Caco-2 (cell line): Measurements from ENCODE around the gene LRIT1. TPM values are rescaled to one million over a fixed set of nuclear protein-coding genes. Genes with fewer than 3 reads are reported as not detected.
A peak's percentile ranks its signal among the peaks of the same experiment; 100 is the strongest.

Source experiments
- BruUV-seq: library from RNA; stranded (reverse); fragments of 400-500 nt; replicated peaks from 2 replicates; lab custom pipeline; 2021; lab: Mats Ljungman, UMichigan
- CTCF ChIA-PET: fragments of 300-600 bp; sonication (Branson Sonifier 250); formaldehyde crosslinking; loops from one replicate; lab custom pipeline; 2022; ENCODE audit warnings: antibody characterized with exemption; lab: Charles Lee
- POLR2A ChIA-PET: fragments of 300-600 bp; sonication (Branson Sonifier 250); formaldehyde crosslinking; loops from one replicate; lab custom pipeline; 2022; ENCODE audit warnings: antibody characterized with exemption; lab: Charles Lee
- DNase-seq, 2 experiments: peaks; one replicate each; pipeline versions ENCODE4 v3.0.0 to v3.0.0-alpha.2; 2020 to 2022
- H3K27me3 ChIP-seq: replicated peaks from 2 replicates; pipeline ENCODE4 v1.6.0; 2011; ENCODE audit warnings: low read length; ENCODE audit not compliant: control insufficient read depth, insufficient read depth
- H3K36me3 ChIP-seq: 2 replicates; pipeline ENCODE4 v1.5.1; 2011; ENCODE audit warnings: low read length; ENCODE audit not compliant: control insufficient read depth, insufficient read depth
- H3K4me1 ChIP-seq: fragments of 250-450 bp; sonication (Bioruptor Pico); 2 replicates; pipeline ENCODE4 v1.5.1; 2020; ENCODE audit warnings: mild to moderate bottlenecking
- H3K4me3 ChIP-seq: 2 replicates; pipeline ENCODE4 v1.5.1; 2011; ENCODE audit warnings: low read depth, mild to moderate bottlenecking, control low read depth, low read length
- H3K9me3 ChIP-seq: fragments of 250-450 bp; sonication (Bioruptor Pico); 2 replicates; pipeline ENCODE4 v1.5.1; 2020; ENCODE audit warnings: mild to moderate bottlenecking, moderate library complexity
- H3K27ac Mint-ChIP-seq: one replicate; pipeline ENCODE4 v1.8.0; 2022; ENCODE audit warnings: mixed read lengths; ENCODE audit not compliant: unreplicated experiment
- H3K27me3 Mint-ChIP-seq: one replicate; pipeline ENCODE4 v1.8.0; 2022; ENCODE audit warnings: mixed read lengths; ENCODE audit not compliant: insufficient read depth, unreplicated experiment
- H3K36me3 Mint-ChIP-seq: one replicate; pipeline ENCODE4 v1.8.0; 2022; ENCODE audit warnings: mild to moderate bottlenecking, mixed read lengths; ENCODE audit not compliant: insufficient read depth, unreplicated experiment
- H3K4me1 Mint-ChIP-seq: one replicate; pipeline ENCODE4 v1.8.0; 2022; ENCODE audit warnings: low read depth, mixed read lengths; ENCODE audit not compliant: unreplicated experiment
- H3K4me3 Mint-ChIP-seq: one replicate; pipeline ENCODE4 v1.8.0; 2022; ENCODE audit warnings: mild to moderate bottlenecking, moderate library complexity, mixed read lengths; ENCODE audit not compliant: unreplicated experiment
- H3K9me3 Mint-ChIP-seq: one replicate; pipeline ENCODE4 v1.8.0; 2022; ENCODE audit warnings: mixed read lengths; ENCODE audit not compliant: unreplicated experiment
- intact Hi-C: fragments of 100-400 bp; cut with micrococcal nuclease; formaldehyde crosslinking; loops from one replicate; pipeline ENCODE4 v1.10.0; 2022; ENCODE audit not compliant: unreplicated experiment
- total RNA-seq: library from RNA; stranded (reverse); gene quantifications from 2 replicates; pipeline ENCODE4 v1.2.3, GENCODE V29; 2022
- TF ChIP-seq, protein P1 (sequence below), 2 experiments: fragments of 200-600 bp in 1 of 2; IDR thresholded peaks; 1 replicate in 1 of 2; 2 replicates in 1 of 2; pipeline versions ENCODE4 v1.5.1 to v1.8.0; 2011 to 2022; ENCODE audit warnings: antibody characterized with exemption in 1 of 2, control low read depth in 1 of 2, inconsistent platforms in 1 of 2, low read depth in 1 of 2, low read length in 1 of 2, mild to moderate bottlenecking in 1 of 2, moderate library complexity in 1 of 2; ENCODE audit not compliant: insufficient read depth in 1 of 2, severe bottlenecking in 1 of 2, unreplicated experiment in 1 of 2

LRIT1 gene
- total RNA-seq, 1 experiment from 2014 or later: not detected

DNA sequence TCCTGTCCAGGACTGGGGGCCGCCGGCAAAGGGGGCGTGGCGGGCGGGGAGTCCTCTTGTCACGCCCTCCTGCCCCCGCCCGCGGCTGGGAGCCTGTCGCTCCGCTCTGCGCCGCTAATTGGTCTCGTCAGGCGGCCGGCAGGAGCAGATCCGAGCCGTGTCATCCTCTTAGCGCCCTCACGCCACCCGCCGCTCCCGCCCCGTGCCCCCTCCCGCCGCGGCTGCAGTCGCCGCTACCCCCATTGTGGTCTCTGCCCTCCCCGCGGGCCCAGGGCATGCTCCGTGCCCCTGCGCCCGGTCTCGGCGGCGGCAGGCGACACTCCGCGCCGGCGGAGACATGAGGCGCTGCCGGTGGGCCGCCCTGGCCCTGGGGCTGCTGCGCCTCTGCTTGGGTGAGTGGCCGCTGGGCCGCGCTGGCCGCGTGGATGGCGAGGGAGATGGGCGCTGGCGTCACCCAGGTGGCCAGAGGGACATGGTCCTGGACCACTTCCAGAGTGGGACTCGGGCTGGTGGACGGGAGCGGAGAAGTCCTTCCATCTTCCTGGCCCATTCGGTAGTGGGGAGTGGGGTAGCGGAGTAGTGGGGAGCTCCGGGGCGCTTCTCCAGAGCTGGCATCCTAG, 46.8 kb downstream of the LRIT1 start, which contains the start of gene CDHR1:
Gene CDHR1 (plus strand): TSS at position 114 of the 620 bp plus-strand sequence. CDS start 224 bp downstream, at position 338.
- DNase-seq: peak; percentile 25 to 41
- TF ChIP-seq, protein P1, sequence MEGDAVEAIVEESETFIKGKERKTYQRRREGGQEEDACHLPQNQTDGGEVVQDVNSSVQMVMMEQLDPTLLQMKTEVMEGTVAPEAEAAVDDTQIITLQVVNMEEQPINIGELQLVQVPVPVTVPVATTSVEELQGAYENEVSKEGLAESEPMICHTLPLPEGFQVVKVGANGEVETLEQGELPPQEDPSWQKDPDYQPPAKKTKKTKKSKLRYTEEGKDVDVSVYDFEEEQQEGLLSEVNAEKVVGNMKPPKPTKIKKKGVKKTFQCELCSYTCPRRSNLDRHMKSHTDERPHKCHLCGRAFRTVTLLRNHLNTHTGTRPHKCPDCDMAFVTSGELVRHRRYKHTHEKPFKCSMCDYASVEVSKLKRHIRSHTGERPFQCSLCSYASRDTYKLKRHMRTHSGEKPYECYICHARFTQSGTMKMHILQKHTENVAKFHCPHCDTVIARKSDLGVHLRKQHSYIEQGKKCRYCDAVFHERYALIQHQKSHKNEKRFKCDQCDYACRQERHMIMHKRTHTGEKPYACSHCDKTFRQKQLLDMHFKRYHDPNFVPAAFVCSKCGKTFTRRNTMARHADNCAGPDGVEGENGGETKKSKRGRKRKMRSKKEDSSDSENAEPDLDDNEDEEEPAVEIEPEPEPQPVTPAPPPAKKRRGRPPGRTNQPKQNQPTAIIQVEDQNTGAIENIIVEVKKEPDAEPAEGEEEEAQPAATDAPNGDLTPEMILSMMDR (IDR thresholded peaks at IDR 0.05; ENCODE audit: insufficient read depth in 1 of 2, low read depth in 1 of 2, low read length in 1 of 2, severe bottlenecking in 1 of 2, unreplicated experiment in 1 of 2): no peak
- BruUV-seq: no TSS peak
- peak within 1 kb of the TSS; percentile 31 for H3K4me3 ChIP-seq
- peaks cover 10% of the 10 kb centered on the region for H3K27me3 ChIP-seq
- H3K36me3 Mint-ChIP-seq: no peaks in the 10 kb centered on the region
- H3K4me1 ChIP-seq: no peaks in the 10 kb centered on the region
- ChIA-PET CTCF (no interaction called here), POLR2A (no interaction called here)
- no peaks in the 10 kb centered on the region for H3K36me3 ChIP-seq
- H3K9me3 ChIP-seq: no peaks in the 10 kb centered on the region
- H3K27ac Mint-ChIP-seq: no peak within 1 kb of the TSS
- no peaks in the 10 kb centered on the region for H3K4me1 Mint-ChIP-seq
- intact Hi-C loops: no loop called here
- peak within 1 kb of the TSS; percentile 62 for H3K4me3 Mint-ChIP-seq
- H3K27me3 Mint-ChIP-seq: peaks cover 39% of the 10 kb centered on the region
- no peaks in the 10 kb centered on the region for H3K9me3 Mint-ChIP-seq

DNA sequence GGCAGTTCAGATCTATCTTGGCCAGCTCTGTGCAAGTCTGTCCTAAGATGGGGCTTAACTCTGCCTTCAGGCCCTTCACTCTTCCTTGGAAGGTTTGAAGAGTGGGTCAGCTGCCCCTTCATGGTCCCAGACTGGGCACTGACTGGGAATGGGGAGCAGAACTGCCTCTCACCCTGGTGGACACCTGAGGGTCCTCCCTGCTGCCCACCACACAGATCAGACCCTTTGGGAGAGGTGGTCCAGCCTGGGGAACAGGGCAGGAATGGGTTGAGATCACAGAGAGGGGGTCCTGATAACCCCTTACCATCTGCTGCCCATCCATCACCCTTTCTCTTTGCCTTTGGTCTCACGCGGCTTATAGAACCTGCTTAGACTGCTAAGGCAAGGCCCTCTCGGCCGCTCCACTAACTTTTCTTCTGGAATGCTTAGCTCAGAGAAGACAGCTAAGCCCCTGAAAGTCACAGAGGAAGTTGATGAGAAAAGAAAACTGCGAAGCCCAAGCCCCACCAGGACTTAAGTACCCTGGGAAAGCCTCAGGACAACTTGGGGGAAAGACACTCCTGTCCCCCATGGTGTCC, 47.4 kb downstream of the LRIT1 start:
- Histone ChIP-seq H3K4me1 (no peaks in the 10 kb centered on the region), H3K27me3 (peaks cover 10% of the 10 kb centered on the region), H3K4me3 (peak overlapping the region; percentile 31), H3K36me3 (no peaks in the 10 kb centered on the region), H3K9me3 (no peaks in the 10 kb centered on the region)
- intact Hi-C loops: no loop called here
- Mint-ChIP-seq H3K4me3 (peak overlapping the region; percentile 62), H3K4me1 (no peaks in the 10 kb centered on the region), H3K27ac (no peak overlapping the region), H3K9me3 (no peaks in the 10 kb centered on the region), H3K36me3 (no peaks in the 10 kb centered on the region), H3K27me3 (peaks cover 39% of the 10 kb centered on the region)
- ChIA-PET POLR2A (no interaction called here), CTCF (interaction anchor here (0.6 kb wide), 1 partner anchor 9 kb away, joined by 3 read pairs; no protein-coding TSS in a partner anchor)
- DNase-seq: no peak
- TF ChIP-seq, protein P1 (IDR thresholded peaks at IDR 0.05; ENCODE audit: insufficient read depth in 1 of 2, low read depth in 1 of 2, low read length in 1 of 2, severe bottlenecking in 1 of 2, unreplicated experiment in 1 of 2): no peak
- no TSS peak for BruUV-seq

DNA sequence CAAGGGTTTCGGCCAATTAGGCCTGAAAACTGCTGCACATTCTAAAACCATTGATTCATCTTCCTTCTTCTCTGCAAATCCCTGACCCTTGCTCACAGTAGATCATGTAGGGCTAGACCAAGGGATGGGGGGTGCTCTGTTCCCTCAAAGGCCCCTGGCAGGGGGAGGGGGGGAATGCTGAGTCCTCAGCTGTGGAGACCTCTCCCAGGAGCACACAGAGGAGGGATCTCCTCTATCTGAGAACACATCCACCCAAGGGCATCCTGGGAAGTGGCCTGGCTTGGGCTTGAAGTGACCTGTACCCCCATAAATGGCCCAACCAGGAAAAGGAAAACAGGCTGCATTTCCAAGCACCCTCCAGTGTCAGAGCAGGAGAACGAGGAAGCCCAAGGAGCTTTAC, 48.0 kb downstream of the LRIT1 start:
- H3K27me3 ChIP-seq: peaks cover 10% of the 10 kb centered on the region
- no peaks in the 10 kb centered on the region for H3K36me3 Mint-ChIP-seq
- intact Hi-C loops: no loop called here
- no peaks in the 10 kb centered on the region for H3K9me3 Mint-ChIP-seq
- no peak overlapping the region for H3K4me3 Mint-ChIP-seq
- no TSS peak for BruUV-seq
- TF ChIP-seq, protein P1 (IDR thresholded peaks at IDR 0.05; ENCODE audit: insufficient read depth in 1 of 2, low read depth in 1 of 2, low read length in 1 of 2, severe bottlenecking in 1 of 2, unreplicated experiment in 1 of 2): no peak
- H3K9me3 ChIP-seq: no peaks in the 10 kb centered on the region
- peaks cover 35% of the 10 kb centered on the region for H3K27me3 Mint-ChIP-seq
- H3K4me3 ChIP-seq: no peak overlapping the region
- ChIA-PET POLR2A (no interaction called here), CTCF (no interaction called here)
- H3K36me3 ChIP-seq: no peaks in the 10 kb centered on the region
- no peak overlapping the region for H3K27ac Mint-ChIP-seq
- H3K4me1 Mint-ChIP-seq: no peaks in the 10 kb centered on the region
- no peaks in the 10 kb centered on the region for H3K4me1 ChIP-seq
- DNase-seq: no peak
